ENCODE data around the gene THUMPD1. TPM values are rescaled to one million over a fixed set of nuclear protein-coding genes. Genes with fewer than 3 reads are reported as not detected.
"Not testable (repeated sequence)": the region's sequence is repeated elsewhere in the genome, so short reads cannot be mapped to it uniquely, and the experiment has no call there.

THUMPD1 gene
- total RNA-seq, 1 donor from 2014 or later, result 40.5 TPM

- no peak for DNase-seq
These were observed 5.6 kb upstream of the THUMPD1 start for GRCh38 chr16:20747030-20747816.

GRCh38 chr16:20746461-20746860, 4.8 kb upstream of the THUMPD1 start:
- DNase-seq, result no peak

GRCh38 chr16:20744922-20745440, 3.4 kb upstream of the THUMPD1 start:
- DNase-seq, result no peak

- no peak for DNase-seq
These were observed 2.0 kb upstream of the THUMPD1 start for GRCh38 chr16:20743591-20743990.

- DNase-seq, result peak; percentile 83
These were observed 607 bp downstream of the THUMPD1 start for GRCh38 chr16:20740901-20741521.

GRCh38 chr16:20740007-20740883, 1.4 kb downstream of the THUMPD1 start:
- DNase-seq, result no peak

- no peak for DNase-seq
These were observed 6.1 kb downstream of the THUMPD1 start for GRCh38 chr16:20735490-20735889.

GRCh38 chr16:20734782-20735181, 6.8 kb downstream of the THUMPD1 start:
- no peak for DNase-seq

- DNase-seq, result no peak
These were observed 7.6 kb downstream of the THUMPD1 start for GRCh38 chr16:20734056-20734455.

- DNase-seq, result no peak
These were observed 12.5 kb downstream of the THUMPD1 start for GRCh38 chr16:20729141-20729540.

- DNase-seq, result no peak
These were observed 14.4 kb downstream of the THUMPD1 start for GRCh38 chr16:20727181-20727580.

- DNase-seq, result no peak
These were observed 15.0 kb downstream of the THUMPD1 start for GRCh38 chr16:20726661-20727060.

GRCh38 chr16:20720251-20720650, 21.4 kb downstream of the THUMPD1 start:
- no peak for DNase-seq

GRCh38 chr16:20717718-20718117, 23.9 kb downstream of the THUMPD1 start:
- not testable (repeated sequence) for DNase-seq

- DNase-seq, result no peak
These were observed 30.2 kb downstream of the THUMPD1 start for GRCh38 chr16:20711277-20711911.

GRCh38 chr16:20708129-20708528, 33.5 kb downstream of the THUMPD1 start:
- DNase-seq, result not testable (repeated sequence)

GRCh38 chr16:20707461-20707860, 34.2 kb downstream of the THUMPD1 start:
- DNase-seq, result no peak

- DNase-seq, result not testable (repeated sequence)
These were observed 35.6 kb downstream of the THUMPD1 start for GRCh38 chr16:20705972-20706371.

GRCh38 chr16:20704281-20704680, 37.3 kb downstream of the THUMPD1 start:
- no peak for DNase-seq

GRCh38 chr16:20701692-20702091, 39.9 kb downstream of the THUMPD1 start:
- not testable (repeated sequence) for DNase-seq

GRCh38 chr16:20696618-20697017, 45.0 kb downstream of the THUMPD1 start:
- no peak for DNase-seq

GRCh38 chr16:20695024-20695423, 46.6 kb downstream of the THUMPD1 start:
- no peak for DNase-seq
